A549 (cell line): ENCODE measurements around the gene L3MBTL1.

Source experiments
- BCL3 ChIP-seq: fragments of >200 bp; sonication (Bioruptor Twin); formaldehyde crosslinking; IDR thresholded peaks from 3 replicates; pipeline ENCODE4 v1.6.1; 2016
- CBX2 ChIP-seq: fragments of 200-600 bp; sonication (generic); IDR thresholded peaks from 2 replicates; pipeline ENCODE4 v1.6.1; 2016; ENCODE audit warnings: low read depth, mild to moderate bottlenecking, borderline replicate concordance
- CHD4 ChIP-seq: fragments of 200-600 bp; sonication (generic); IDR thresholded peaks from 2 replicates; pipeline ENCODE4 v1.6.1; 2016; ENCODE audit warnings: antibody characterized with exemption, mild to moderate bottlenecking, borderline replicate concordance
- CTCF ChIP-seq: fragments of >200 bp; sonication (Bioruptor Twin); formaldehyde crosslinking; IDR thresholded peaks from 3 replicates; pipeline ENCODE4 v1.5.1; 2016
- ELK1 ChIP-seq: fragments of 150-350 bp; IDR thresholded peaks from 2 replicates; pipeline ENCODE4 v1.6.1; 2014; ENCODE audit warnings: low read depth, mild to moderate bottlenecking, low read length
- HDAC2 ChIP-seq: fragments of 200-600 bp; sonication (generic); IDR thresholded peaks from 2 replicates; pipeline ENCODE4 v1.6.1; 2016
- HOXA7 ChIP-seq: fragments of 250-450 bp; sonication (Bioruptor Pico); IDR thresholded peaks from 2 replicates; pipeline ENCODE4 v1.5.0; 2020; ENCODE audit warnings: mild to moderate bottlenecking, moderate library complexity
- MAX ChIP-seq: IDR thresholded peaks from 2 replicates; pipeline ENCODE4 v1.6.1; 2012
- MYC ChIP-seq: IDR thresholded peaks from 2 replicates; pipeline ENCODE4 v1.6.1; 2012; ENCODE audit warnings: mild to moderate bottlenecking, inconsistent platforms, low read length, improper control_type of control experiment, borderline replicate concordance
- POLR2A ChIP-seq: IDR thresholded peaks from 2 replicates; pipeline ENCODE4 v1.6.1; 2012; ENCODE audit warnings: mild to moderate bottlenecking, low read length
- SMC3 ChIP-seq: fragments of >200 bp; sonication (Bioruptor Twin); formaldehyde crosslinking; IDR thresholded peaks from 3 replicates; pipeline ENCODE4 v1.6.1; 2018; ENCODE audit warnings: inconsistent platforms
- USF2 ChIP-seq: fragments of 450-650 bp; IDR thresholded peaks from 2 replicates; pipeline ENCODE4 v1.6.1; 2014; ENCODE audit warnings: antibody characterized with exemption

- no peak for TF ChIP-seq USF2
- no peak for TF ChIP-seq POLR2A
- no peak for TF ChIP-seq HOXA7 (CRISPR knock-in tag)
- TF ChIP-seq CTCF: no peak
- no peak for TF ChIP-seq SMC3
- no peak for TF ChIP-seq HDAC2
- TF ChIP-seq BCL3: no peak
- no peak for TF ChIP-seq CHD4
- no peak for TF ChIP-seq CBX2
- no peak for TF ChIP-seq ELK1
- TF ChIP-seq MYC: no peak
- TF ChIP-seq MAX: no peak
Measured at GRCh38 chr20:43513931-43514647, 6.6 kb downstream of the L3MBTL1 start.
